ENCODE results near the gene PPP2R2B. TPM values are rescaled to one million over a fixed set of nuclear protein-coding genes. Genes with fewer than 3 reads are reported as not detected.

Gene PPP2R2B
- polyA plus RNA-seq, 1 experiment, result 0.58 TPM

DNA sequence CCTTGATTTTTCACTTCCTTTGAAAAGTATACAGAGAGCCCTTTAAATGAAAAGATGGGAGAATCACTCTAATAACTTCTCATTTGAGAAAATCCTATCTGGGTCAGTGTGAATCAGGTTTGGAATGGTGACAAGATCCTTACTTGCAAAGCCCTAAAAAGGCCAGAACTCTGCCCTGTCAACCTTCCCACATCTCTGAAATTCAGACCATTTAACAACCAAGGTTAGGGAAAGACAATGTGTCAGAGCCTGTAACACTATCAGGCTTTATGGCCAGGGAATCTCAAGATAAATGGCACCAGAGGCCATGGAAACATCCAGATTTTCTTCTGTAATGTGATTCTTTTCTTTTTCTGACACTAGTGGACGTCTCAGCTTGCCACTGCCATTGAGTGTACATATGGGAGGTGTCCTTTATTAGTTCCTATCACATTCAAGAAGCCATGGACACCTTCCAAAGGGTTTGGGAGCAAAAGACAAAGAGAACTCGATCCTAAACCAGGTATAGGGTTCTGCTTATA is 196.9 kb downstream of the PPP2R2B start:
- CTCF ChIA-PET, result no interaction called here

DNA sequence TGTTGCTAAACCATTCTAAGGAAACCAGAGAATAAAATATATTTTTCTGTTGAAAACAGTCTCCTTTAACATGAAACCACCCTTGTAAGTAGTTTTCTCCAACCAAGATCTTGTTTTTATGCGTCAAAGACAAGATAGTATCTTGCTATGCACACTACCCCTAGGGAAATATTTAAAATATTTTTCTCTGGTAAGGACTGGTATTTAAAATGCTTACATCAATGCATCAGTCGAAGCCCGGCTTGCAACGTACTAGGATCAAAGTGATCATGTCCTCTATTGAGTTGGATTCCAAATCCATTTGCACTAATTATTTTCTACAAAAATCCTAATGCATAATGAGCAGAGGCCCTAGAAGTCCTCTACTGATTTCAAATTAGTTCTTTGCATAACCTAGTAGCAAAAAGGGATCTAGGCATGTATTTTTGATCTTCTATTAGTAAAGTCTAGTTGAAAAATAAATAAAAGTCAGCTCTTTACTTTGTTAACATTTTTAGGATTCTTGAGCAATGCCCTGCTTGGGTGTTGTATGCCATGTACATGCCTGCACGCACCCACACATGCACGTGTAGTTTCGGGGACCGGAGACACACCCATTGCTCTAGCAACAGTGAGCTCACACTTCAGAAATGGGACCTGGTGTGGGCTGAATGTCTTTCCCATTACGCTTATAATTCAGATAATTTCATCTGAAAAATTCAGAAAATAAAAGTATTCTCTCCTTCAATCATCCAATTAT is 197.5 kb downstream of the PPP2R2B start:
- H3K27me3 ChIP-seq (ENCODE audit: control insufficient read depth, insufficient read depth, low read length), result no peaks in the 10 kb centered on the region
- POLR2A ChIA-PET, result no interaction called here
- no peak for DNase-seq (ENCODE audit: low read depth)

More for the DNA sequence above, 196.9 kb downstream of the PPP2R2B start:
- Histone ChIP-seq H3K36me3 (ENCODE audit: control insufficient read depth, insufficient read depth, low read length) (no peaks in the 10 kb centered on the region), H3K27me3 (ENCODE audit: control insufficient read depth, insufficient read depth, low read length) (no peaks in the 10 kb centered on the region), H3K4me3 (ENCODE audit: low read depth, low read length) (no peak overlapping the region)
- POLR2A ChIA-PET, result no interaction called here
- TF ChIP-seq, protein P1, sequence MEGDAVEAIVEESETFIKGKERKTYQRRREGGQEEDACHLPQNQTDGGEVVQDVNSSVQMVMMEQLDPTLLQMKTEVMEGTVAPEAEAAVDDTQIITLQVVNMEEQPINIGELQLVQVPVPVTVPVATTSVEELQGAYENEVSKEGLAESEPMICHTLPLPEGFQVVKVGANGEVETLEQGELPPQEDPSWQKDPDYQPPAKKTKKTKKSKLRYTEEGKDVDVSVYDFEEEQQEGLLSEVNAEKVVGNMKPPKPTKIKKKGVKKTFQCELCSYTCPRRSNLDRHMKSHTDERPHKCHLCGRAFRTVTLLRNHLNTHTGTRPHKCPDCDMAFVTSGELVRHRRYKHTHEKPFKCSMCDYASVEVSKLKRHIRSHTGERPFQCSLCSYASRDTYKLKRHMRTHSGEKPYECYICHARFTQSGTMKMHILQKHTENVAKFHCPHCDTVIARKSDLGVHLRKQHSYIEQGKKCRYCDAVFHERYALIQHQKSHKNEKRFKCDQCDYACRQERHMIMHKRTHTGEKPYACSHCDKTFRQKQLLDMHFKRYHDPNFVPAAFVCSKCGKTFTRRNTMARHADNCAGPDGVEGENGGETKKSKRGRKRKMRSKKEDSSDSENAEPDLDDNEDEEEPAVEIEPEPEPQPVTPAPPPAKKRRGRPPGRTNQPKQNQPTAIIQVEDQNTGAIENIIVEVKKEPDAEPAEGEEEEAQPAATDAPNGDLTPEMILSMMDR (IDR thresholded peaks at IDR 0.05; ENCODE audit: insufficient read depth, low read depth, low read length), result no peak
- DNase-seq (ENCODE audit: low read depth), result no peak

DNA sequence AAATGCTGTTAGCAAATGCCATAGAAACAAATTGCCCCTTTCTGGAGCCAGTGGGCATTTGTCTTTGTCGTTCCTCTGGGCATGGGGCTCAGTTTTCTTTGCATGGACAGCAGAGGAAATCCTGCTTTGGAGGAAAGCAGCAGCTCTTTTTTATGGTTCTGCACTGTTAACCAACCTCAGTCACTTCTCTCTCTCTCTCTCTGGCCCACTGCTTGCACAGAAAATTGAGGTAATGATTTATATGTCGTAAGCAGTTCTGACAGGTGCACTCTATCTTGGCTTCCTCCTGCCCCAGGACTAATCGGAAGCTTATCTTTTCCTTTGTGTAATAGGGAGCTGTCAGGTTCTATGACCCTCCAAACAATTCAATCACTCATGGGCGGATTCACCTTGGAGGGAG is 202.9 kb downstream of the PPP2R2B start:
- TF ChIP-seq, protein P1 (IDR thresholded peaks at IDR 0.05; ENCODE audit: insufficient read depth, low read depth, low read length), result no peak
- H3K27me3 ChIP-seq (ENCODE audit: control insufficient read depth, insufficient read depth, low read length), result no peaks in the 10 kb centered on the region
- POLR2A ChIA-PET, result no interaction called here
- CTCF ChIA-PET, result no interaction called here
- no peak overlapping the region for H3K4me3 ChIP-seq (ENCODE audit: low read depth, low read length)
- no peak for DNase-seq (ENCODE audit: low read depth)
- H3K36me3 ChIP-seq (ENCODE audit: control insufficient read depth, insufficient read depth, low read length), result no peaks in the 10 kb centered on the region

More for the DNA sequence above, 197.5 kb downstream of the PPP2R2B start:
- H3K4me3 ChIP-seq (ENCODE audit: low read depth, low read length), result no peak overlapping the region
- TF ChIP-seq, protein P1 (IDR thresholded peaks at IDR 0.05; ENCODE audit: insufficient read depth, low read depth, low read length), result no peak
- no peaks in the 10 kb centered on the region for H3K36me3 ChIP-seq (ENCODE audit: control insufficient read depth, insufficient read depth, low read length)
- CTCF ChIA-PET, result interaction anchor here (0.7 kb wide), 1 partner anchor 1812 kb away, joined by 3 read pairs; no protein-coding TSS in a partner anchor

DNA sequence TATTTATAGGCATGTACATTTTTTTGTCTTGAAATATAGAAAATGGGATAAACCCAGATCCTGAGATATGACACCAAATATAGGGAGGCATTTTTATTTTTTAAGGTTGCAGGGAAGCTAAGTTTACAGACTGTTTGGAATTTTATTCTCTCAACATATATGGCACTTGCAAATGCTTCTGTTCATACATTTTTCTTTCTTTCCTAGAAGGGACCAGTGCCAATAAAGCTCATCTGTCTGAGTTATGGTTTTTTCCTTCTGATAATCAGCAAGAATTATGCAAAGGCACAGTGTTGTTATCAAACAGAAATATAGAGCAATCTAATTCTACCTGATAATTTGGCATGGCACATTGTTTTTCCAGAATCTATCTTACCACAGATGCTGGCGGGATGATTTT is 205.7 kb downstream of the PPP2R2B start:
- CTCF ChIA-PET, result interaction anchor here (0.6 kb wide), 1 partner anchor 1428 kb away, joined by 3 read pairs; no protein-coding TSS in a partner anchor
- no peak for DNase-seq (ENCODE audit: low read depth)
- TF ChIP-seq, protein P1 (IDR thresholded peaks at IDR 0.05; ENCODE audit: insufficient read depth, low read depth, low read length), result no peak
- no peak overlapping the region for H3K4me3 ChIP-seq (ENCODE audit: low read depth, low read length)
- POLR2A ChIA-PET, result no interaction called here
- H3K27me3 ChIP-seq (ENCODE audit: control insufficient read depth, insufficient read depth, low read length), result no peaks in the 10 kb centered on the region
- H3K36me3 ChIP-seq (ENCODE audit: control insufficient read depth, insufficient read depth, low read length), result no peaks in the 10 kb centered on the region

DNA sequence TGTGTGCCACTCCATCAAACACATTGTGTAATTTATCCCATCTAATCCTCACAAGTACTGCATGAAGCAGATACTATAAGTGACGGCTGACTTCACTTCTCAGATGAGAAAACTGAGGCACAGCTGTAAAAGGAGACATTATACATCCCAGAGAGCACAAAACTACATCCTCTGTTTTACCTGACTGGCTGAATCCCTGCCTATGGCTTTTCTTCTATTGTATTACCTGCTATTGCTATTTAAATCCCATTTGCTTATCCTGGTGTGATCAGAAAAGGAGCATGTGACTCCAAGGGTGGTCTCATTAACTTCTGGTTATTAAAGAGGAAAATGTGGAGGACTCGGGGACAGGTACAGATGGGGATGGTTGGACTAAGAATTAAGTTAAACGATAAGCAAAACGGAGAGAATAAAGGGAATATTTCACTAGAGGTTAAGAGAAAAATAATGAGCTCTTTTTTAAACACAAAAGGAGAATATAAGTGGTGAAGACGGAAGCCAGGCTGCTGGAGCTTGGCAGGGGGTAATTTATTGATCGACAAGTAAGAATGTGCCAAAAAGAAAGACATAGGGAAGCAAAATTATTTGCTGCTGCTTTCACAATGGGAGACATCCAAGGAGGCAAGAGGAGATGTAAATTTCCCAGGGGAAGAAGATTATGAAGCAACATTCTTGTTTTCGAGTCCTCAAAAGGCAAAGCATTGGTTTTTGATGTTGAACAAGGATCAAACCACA is 206.8 kb downstream of the PPP2R2B start:
- no peak for DNase-seq (ENCODE audit: low read depth)
- TF ChIP-seq, protein P1 (IDR thresholded peaks at IDR 0.05; ENCODE audit: insufficient read depth, low read depth, low read length), result no peak
- Histone ChIP-seq H3K27me3 (ENCODE audit: control insufficient read depth, insufficient read depth, low read length) (no peaks in the 10 kb centered on the region), H3K4me3 (ENCODE audit: low read depth, low read length) (no peak overlapping the region), H3K36me3 (ENCODE audit: control insufficient read depth, insufficient read depth, low read length) (no peaks in the 10 kb centered on the region)
- ChIA-PET CTCF (no interaction called here), POLR2A (no interaction called here)
